ENCODE results near the gene SCAMP5.

SCAMP5 gene

DNA sequence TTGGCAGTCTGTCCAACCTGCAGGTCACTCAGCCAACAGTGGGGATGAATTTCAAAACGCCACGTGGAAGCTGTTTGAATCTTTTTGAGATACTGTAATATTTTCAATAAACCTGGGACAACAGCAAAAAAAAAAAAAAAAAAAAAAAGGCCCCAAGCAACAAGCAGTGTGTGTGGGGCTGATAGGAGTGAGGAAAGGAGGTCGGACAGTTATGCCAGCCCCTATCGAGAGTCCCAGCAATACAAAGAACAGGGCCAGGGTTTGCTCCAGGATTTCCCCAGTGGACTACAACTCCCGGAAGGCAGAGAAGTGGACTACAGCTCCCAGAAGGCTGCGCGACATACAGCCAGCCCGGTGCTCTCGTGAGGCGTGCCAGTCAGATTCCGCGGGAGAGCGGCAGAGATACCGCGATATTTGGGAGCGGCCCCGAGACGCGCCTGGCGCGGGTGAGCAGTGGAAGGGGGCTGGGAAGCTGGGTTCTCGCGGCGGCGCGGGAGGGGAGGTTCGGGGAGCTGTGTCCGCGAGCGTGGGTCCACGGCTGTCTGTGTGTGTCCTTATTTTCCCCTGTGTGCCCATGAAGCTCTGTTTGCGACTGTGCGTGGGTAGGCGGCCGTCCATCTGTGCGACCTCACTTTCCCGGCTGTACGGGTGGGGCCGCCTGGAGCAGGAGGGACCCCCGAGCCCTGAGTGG lies 28.0 kb downstream of the SCAMP5 start, which contains the start of gene PPCDC:
Gene PPCDC (plus strand): TSS at position 410 of the 691 bp plus-strand sequence. CDS start 4,729 bp downstream, outside the sequence.
- peak; percentile 96 for DNase-seq (ENCODE audit: low spot score)

DNA sequence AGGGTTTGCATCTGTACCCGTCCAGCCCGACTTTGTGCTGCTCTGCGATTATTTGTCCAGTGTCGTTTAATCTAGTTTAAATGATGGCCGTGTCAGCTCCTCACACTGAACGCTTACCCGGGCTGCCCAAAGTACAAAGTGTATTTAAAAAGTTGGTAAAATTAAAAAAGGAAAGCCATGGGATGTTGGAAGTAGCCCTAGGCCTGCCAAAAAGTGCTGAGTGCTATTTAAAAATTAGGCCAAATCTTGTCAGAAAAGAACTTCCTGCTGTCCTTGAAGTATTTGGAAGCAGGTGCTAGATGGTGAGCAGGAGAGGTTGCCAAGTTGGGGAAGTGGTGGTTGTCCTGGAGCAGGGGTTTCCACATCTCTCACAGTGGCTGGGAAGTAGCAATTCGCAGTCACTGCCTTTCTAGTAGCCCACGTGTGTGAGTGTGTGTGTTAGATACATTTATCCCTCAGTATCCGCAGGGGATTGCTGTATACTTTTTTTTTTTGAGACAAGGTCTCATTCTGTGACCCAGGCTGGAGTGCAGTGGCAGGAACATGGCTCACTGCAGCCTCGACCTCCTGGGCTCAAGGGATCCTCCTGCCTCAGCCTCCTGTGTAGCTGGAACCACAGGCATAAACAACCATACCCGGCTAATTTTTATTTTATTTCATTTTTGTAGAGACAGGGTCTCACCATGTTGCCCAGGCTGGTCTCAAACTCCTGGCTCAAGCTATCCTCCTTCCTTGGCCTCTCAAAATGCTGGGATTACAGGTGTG lies 28.7 kb downstream of the SCAMP5 start:
- DNase-seq (ENCODE audit: low spot score), result no peak

DNA sequence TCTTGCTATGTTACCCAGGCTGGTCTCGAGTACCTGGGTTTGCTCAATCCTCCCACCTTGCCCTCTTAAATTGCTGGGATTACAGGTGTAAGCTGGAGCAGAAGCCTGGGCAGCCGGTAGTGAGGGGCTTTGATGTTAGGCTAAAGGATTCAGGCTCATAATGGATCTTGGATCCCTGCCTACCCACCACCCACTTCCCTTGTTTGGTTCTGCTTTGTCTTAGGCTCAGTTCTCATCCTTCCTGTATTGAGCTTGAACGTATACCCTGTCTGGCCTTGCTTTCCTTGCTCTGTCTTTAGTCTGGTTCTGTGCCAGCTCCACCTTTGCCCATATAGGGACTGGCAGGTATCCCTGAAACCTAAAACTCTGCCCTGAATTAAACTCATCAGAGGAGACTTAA lies 29.7 kb downstream of the SCAMP5 start:
- DNase-seq (ENCODE audit: low spot score), result no peak

DNA sequence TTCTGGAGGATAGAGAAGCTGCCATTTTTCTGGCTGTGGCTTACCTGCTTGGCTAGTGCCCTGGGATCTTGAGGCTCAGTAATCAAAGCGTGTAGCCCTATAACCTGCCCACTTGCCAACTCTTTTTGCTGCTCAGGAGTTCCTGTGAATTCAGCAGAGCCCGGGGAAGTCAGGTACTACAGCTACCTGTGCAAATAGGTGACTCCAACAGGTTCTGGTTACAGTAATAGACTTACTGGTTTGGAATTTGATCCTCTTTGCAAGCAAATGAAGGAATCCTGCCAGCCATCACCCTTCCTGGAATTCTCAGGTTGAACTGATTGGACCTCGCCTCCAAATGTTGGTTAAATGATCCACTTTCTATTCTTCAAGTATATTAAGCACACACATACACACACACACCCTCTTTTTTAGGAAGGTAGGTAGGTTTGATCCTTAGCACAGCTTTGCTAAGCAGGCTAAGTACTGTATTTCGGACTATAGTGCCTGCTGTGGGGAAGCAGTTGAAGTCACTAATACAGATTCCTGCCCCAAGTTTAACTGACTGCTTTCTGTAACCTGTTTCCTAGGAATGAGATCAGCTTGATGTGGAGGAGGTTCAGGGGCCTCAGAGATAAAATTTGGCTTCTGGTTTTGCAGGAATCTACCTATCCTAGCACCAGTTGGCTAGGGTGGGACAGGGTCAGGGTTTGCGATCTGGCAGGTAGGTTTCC lies 30.3 kb downstream of the SCAMP5 start:
- no peak for DNase-seq (ENCODE audit: low spot score)

DNA sequence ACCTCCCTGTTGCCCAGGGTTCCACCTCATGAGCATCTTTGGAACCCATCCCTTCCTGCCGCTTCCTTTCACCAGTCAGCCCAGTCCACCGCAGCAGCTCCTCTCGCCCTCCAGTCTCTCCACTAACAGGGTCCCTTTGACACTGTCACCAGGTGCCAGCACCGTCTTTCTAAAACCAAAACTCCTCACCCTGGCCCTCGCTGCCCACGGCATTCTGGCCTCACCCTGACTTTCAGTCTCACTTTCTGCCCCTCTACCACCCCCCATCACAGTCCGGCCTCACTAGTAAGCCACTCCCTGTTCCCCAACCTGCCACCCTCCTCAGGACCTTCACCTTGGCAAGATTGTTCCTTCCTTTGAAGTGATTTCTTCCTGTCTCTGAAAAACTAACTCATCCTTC lies 32.2 kb downstream of the SCAMP5 start:
- DNase-seq (ENCODE audit: low spot score), result no peak

DNA sequence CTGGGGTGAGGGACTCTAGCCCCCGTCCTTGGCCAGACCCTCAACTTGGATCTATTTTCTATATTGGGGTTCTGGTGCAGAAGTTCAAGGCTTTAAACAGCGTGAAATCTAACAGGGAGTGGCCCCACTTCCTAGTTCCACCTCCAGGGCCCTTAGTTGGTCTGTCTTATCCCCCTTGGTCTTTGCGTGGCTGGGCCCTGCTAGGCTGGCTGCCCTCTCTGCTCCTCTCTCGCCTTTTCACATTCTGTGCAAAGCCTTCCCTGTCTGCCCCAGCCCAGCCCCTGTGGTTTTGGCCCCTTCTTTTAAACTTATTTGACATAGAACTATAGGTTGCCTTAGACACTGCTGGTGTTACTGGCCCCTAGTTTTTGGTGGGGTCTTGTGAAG lies 33.6 kb downstream of the SCAMP5 start:
- DNase-seq (ENCODE audit: low spot score), result no peak

DNA sequence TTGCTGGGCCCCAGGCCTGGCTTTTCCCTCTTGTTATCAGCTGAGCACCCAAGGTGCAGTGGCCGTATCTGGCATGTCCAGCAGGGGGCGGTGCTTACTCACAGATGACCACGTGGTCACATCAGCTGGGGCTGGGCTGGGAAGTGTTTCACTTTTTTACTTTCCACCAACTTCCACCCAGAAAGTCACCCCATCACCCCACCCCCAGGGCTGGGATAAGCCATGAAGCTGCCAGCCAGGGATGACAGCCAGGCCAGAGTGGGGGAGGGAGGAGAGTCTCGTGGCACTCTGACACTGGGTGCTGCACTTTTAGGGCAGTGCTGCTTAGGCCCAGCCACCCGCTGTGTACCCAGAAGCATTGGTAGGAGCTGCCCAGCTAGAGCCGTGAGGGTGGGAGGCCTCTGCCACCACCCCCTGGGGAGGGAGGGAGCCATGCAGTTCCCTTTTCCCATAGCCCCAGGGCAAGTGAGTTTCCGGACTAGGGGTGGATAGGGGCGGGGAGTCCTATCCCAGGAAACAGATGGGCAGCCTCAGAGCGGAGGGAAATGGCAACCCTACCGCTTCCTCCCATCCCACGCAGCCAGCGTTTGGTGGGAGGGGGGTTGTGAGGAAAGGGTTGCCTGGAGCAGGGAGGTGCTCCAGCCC lies 34.1 kb downstream of the SCAMP5 start:
- peak; percentile 78 for DNase-seq (ENCODE audit: low spot score)

DNA sequence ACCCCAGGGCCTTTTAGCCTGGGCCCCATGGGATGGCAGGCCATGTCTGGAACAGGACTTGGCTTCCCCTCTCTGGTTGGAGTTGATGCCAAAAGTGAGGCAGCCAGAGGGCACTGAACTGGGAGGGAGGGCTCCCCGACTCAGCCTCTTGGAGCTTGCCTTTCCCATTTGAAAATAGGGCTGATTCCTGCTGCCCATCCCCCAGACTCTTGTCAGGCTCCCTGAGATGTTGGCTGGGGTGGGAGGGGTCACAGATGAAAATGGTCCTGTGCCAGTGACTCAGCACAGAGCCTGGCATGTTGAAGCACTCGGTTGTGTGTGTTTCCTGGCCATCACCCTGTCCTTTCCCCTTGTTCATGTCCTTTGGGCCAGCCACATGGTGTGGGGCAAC lies 34.7 kb downstream of the SCAMP5 start:
- DNase-seq (ENCODE audit: low spot score), result no peak

DNA sequence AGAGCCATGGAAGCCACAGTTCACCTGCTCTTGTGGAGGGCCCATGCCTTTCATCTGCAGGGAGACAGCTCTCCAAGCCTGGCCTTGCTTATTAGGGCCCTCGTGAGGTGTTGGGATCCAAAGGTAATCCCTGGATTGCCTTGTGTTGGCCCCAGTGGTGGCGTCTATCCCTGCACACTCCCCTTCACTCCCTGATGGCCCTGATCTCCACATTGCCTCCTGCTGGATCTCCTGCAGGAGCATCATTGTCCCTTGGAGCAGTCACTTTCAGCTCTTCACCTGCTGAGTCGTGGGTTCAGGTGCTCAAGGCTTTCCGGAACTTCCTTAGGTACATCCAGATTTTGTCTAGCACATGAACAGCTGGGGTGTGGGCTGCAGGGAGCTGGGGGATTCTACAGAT lies 35.1 kb downstream of the SCAMP5 start:
- DNase-seq (ENCODE audit: low spot score), result no peak

DNA sequence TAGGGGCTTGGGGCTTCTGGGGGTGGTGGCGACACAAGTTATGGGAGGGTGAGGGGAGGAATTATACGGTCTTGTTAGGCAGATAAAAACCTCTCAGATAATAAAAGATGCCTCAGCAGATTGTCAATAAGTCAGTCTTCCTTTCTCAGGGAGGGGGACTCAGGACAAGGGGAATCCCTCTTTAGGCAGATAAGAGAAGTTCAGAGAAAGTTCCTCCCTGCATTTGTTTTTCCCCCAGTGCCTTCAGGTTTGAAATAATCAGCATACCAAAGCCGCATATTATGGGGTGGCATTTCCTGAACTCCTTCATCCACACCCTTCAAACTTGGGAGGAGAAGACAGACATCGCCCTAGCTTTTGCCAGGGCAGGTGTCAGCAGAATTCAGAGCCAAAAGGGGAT lies 36.5 kb downstream of the SCAMP5 start:
- DNase-seq (ENCODE audit: low spot score), result no peak

DNA sequence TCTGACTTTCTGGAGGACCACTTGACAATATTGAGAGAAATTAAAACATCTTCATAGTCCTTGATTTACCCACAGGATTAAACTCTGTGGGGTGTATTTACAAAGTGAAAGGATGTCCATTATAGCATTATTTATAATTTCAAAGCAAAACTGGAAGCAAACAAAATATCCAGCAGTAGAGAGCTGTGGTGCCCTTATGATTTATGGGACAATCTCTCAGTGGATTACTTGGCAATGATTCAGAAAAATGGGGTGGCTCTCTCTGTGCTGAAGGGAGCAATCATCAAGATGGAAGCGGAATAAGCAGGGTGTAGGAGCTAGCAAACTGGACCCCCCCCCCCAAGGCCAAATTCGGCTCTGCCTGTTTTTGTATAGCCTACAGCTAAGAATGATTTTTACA lies 37.0 kb downstream of the SCAMP5 start:
- DNase-seq (ENCODE audit: low spot score), result no peak

DNA sequence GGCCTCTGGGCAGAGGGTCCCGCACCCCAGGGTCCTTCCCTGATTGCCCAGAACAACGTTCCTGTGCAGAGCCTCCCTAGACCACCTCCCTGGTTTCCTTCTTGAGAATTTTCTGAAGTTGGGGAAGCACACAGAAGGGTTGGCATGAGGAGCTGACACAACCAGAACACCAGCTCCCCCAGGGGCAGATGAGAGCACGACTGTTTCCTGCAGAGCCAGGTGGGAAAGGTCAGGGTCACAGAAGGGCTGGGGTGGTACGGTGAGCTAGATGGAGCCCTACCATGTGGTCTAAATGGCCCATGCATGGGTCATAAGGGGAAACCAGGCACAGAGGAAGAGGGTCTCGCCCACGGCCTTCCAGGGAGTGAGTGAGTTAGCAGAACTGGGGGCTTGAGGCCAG lies 38.4 kb downstream of the SCAMP5 start:
- DNase-seq (ENCODE audit: low spot score), result no peak

DNA sequence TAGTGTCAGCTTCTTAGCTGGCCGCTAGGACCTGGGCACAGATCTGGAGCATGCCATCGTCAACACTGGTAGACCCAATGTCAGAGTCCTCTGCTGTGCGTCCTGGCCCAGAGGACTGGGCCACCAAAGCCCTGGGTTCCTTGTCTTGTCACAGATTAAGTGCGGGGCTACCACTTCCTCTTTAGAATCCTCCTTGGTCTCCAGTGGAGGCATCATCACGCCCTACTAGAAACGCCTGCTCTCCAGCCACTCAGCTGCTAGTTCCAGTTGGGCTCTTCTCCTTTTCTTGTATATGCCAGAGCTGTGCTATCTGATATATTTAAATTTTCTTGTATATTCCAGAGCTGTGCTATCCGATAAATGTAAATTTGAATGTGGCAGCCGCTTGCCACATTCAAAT lies 39.3 kb downstream of the SCAMP5 start:
- DNase-seq (ENCODE audit: low spot score), result no peak

DNA sequence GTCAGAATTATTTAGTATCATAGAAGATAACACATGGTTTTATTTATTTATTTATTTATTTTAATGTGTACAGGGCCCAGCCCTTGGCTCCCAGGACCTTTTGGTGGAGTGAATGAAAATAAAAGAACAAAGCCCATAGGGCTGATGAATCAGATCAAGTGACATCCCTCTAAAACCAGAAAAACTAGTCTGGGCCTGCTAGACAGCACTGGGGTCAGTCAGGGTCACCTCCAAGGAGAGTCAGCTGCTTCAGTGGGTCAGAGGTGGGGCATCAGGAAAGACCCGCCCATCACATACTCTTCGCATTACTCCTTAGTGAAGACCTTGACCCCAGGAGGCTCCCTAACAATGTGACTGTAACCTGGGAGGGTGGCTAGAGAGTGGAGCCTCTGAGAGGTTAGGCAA lies 40.9 kb downstream of the SCAMP5 start:
- no peak for DNase-seq (ENCODE audit: low spot score)

DNA sequence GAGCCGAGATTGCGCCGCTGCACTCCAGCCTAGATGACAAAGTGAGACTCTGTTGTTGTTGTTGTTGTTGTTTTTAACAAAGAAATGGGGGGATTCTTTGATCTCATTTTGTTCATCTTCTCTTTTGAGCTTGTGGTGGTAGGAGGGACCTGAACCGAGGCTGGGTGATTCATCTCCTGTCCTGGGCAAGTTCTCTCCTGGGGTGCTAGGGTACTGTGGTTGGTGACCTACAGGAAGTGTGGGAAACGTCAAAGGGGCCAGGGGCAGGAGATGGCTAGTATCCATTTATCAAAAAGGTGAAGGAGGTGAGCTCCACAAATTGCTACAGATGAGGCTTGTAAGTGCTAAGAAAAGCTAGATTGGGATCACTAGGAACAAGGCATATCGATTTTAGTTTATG lies 42.3 kb downstream of the SCAMP5 start:
- no peak for DNase-seq (ENCODE audit: low spot score)

DNA sequence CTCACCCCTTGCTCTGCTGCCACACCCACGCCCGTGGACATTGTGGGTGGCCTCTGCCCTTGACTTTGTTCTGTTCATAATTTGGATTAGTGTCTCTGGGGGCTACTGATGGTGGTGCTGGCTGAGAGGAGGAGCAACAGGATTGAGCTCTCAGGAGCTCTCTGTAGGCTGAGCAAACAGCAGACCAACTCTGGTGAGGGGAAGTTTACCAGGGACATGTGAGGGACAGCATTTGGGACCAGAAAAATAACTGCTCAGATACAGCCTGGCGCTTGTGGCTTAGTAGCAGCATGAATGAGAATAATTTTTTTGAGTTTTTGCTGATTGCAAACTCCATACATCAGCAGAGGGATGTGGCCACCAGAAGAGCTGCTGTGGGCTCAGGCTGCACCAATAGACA lies 42.9 kb downstream of the SCAMP5 start:
- DNase-seq (ENCODE audit: low spot score), result no peak

DNA sequence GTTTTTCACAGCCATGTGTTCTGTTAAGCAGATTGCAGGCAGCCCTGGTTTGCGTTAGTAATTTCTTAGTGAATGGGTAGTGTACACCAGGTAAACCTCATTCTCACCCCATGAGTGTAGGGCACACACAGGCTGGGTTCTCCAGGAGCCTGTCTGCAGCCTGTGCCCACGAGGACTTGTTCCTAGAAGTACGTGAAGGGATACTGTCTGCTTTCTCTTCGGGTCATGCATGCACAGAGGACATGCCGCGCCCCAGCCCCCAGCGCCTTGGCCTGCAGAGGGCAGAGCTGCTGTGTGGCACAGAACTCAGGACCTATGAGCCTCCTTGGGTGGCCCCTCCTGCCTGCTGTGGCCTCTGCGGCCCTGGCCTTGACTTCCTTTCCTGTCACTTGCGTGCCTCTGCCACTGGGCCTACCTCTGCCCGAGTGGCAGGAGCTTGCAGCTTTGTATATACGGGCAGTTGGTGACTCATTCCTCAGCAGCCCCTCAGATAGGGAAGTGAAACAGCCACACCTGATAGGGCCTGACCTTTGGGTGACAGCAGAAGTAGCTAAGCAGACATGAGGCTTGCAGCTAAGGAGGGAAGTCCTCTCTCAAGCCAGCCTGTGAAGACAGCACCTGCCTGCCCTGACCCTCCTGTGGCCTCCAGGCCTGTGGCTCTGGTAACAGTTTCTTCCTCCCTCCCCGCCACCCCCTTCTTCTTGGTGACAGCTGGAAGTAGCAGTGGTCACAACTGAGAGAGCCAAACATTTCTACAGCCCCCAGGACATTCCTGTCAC lies 47.6 kb downstream of the SCAMP5 start:
- peak; percentile 39 for DNase-seq (ENCODE audit: low spot score)

DNA sequence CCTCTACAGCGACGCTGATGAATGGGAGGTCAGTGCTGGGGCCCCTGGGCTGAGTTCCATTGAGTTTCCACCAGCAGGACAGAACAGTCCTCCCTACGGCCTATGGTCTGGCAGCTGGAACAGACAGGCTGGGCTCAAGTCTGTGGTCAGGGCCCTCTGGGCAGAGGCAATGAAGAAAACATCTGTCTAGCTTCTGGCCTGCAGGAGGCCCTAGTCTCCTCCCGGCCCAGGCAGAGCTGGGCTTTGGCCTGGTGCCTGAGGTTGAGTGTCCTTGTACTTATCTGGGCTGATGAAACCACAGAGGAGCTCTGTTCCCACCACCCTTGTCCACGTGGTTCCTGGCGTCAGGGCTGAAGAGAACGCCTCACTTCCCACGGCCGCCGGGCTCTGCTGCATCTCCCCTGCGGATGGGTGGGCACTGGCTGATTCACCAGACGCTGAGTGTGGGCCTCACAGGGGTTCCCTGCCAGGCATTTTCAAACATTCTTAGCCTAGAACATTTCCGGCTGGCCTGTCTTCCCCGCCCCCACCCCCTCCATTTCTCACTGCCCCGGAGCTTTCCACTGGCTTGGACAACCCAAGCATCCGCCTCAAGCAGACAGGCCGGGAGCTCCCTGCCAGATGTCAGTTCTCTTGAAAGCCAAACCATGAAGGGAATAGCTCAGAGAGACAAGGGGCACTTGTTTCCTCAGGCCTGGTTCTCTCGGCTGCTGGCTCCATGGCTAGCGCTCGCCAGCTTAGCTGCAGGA lies 48.3 kb downstream of the SCAMP5 start:
- DNase-seq (ENCODE audit: low spot score), result peak; percentile 94

DNA sequence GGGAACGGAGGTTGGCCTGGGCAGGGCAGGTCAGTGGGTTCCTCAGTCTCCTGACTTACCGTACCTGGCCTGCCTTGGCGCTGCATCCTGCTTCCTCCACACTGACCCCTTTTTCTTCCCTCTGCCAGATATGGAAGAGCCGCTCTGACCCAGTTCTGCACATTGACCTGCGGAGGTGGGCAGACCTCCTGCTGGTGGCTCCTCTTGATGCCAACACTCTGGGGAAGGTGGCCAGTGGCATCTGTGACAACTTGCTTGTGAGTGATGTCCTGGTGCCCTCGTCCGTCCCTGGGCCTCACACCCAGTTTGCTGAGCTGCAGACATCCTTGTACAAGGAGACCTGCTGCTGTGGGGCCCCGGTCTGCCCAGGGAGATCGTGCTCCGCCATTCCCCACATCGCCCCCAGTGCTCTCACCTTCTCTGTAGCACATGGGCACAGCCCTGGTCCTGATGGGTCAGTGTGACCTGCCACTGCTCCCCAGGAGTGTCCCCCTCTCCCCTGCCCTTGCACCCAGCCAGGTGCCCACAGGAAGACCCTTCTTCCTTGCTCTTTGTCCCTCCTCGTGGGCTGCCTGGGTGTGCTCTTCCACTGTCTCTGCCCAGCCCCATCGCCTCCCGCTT lies 49.0 kb downstream of the SCAMP5 start:
- DNase-seq (ENCODE audit: low spot score), result no peak

DNA sequence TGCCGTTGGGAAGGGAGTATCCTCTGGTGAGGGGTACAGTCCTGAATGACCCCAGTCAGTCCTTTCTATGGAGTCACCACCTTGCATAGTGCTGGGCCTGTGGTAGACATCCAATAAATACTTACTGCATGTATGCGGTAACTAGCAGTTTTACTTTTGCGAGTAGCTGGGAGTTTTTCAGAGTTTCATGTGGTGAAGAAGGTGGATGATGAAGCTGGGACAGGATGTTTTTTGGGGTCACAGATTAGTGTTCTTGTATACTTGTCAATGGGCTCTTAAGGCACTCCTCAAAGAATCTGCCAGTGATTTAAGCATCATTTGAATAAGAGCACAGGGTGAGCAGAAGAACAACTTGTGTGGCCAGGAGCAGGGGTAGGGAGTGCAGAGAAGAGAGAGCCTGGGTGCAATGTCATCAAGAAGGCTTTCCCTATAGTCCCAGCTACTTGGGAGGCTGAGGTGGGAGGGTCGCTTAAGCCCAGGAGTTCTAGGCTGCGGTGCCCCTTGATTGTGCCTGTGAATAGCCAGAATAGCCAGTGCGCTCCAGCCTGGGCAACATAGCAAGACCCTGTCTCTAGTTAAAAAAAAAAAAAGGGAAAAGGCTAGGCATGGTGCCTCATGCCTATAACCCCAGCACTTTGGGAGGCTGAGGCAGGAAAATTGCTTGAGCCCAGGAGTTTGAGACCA lies 50.1 kb downstream of the SCAMP5 start:
- no peak for DNase-seq (ENCODE audit: low spot score)
